Measurements from ENCODE around the gene RFC2.
"Not testable (repeated sequence)": the region's sequence is repeated elsewhere in the genome, so short reads cannot be mapped to it uniquely, and the experiment has no call there.

Gene RFC2

GRCh38 chr7:74216361-74216761 lies 37.8 kb downstream of the RFC2 start:
- no peak for FAIRE-seq

DNA sequence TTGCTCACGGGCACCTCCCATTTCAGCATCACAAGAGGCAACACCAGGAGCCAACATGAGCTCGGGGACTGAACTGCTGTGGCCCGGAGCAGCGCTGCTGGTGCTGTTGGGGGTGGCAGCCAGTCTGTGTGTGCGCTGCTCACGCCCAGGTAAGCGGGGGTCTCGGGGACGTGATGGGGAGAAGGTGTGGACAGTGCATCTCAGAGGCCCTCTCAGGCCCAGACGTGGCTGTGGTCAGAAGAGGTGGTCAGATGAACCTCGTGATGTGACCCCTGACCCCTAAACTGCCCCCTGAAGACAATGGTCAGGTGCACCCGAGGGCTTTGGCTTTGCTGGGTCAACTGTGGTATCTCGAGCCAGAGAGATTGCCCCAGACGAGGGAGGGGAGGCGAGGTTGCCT lies 38.3 kb downstream of the RFC2 start:
- no peak for FAIRE-seq

GRCh38 chr7:74214816-74215630 lies 39.2 kb downstream of the RFC2 start:
- FAIRE-seq: no peak

GRCh38 chr7:74212661-74213060 lies 41.5 kb downstream of the RFC2 start:
- no peak for FAIRE-seq

GRCh38 chr7:74208241-74208640 lies 46.0 kb downstream of the RFC2 start:
- FAIRE-seq: not testable (repeated sequence)

GRCh38 chr7:74207586-74207985 lies 46.6 kb downstream of the RFC2 start:
- no peak for FAIRE-seq

DNA sequence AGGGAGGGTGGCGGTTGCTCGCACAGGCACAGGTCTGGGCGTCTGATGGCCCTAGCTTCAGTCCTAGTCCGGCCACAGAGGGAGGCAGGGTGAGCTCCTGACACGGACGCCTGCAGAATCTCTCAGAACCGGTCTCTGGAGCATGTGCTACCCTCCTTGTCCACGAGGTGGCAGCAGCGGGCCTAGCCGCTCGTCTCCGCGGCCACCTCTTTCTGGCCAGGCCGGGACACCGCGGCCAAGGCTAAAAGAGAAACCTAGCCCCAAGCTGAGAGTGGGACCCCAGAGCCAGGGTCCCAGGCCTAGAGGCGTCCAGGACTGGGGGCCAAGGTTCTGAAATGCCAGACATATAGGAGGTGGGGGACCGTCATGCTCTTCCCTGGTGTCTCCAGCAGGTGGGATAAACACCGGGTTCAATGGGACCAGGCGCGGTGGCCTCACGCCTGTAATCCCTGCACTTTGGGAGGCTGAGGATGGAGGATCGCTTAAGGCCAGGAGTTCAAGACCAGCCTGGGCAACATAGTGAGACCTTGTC lies 47.5 kb downstream of the RFC2 start:
- no peak for FAIRE-seq

- FAIRE-seq: not testable (repeated sequence)
Observed at GRCh38 chr7:74206052-74206451, 48.1 kb downstream of the RFC2 start.

DNA sequence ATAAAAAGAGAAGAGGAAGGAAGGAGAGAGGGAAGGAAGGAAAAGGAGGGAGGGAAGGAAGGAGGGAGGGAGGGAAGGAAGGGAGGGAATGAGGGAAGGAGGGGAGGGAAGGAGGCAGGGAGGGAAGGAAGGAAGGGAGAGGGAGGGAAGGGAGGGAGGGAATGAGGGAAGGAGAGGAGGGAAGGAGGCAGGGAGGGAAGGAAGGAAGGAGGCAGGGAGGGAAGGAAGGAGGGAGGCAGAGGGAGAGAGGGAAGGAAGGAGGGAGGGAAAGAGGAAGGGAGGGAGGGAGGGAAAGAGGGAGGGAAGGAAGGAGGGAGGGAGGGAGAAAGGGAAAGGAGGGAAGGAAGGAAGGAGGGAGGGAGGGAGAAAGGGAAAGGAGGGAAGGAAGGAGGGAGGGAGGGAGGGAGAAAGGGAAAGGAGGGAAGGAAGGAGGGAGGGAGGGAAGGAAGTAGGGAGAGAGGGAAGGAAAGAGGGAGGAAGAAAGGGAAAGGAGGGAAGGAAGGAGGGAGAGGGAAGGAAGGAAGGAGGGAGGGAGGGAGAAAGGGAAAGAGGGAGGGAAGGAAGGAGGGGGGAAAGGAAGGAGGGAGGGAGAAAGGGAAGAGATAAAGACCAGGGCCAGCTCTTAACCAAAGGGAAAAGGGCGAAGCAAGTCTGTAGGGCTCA lies 50.1 kb downstream of the RFC2 start:
- no peak for FAIRE-seq

DNA sequence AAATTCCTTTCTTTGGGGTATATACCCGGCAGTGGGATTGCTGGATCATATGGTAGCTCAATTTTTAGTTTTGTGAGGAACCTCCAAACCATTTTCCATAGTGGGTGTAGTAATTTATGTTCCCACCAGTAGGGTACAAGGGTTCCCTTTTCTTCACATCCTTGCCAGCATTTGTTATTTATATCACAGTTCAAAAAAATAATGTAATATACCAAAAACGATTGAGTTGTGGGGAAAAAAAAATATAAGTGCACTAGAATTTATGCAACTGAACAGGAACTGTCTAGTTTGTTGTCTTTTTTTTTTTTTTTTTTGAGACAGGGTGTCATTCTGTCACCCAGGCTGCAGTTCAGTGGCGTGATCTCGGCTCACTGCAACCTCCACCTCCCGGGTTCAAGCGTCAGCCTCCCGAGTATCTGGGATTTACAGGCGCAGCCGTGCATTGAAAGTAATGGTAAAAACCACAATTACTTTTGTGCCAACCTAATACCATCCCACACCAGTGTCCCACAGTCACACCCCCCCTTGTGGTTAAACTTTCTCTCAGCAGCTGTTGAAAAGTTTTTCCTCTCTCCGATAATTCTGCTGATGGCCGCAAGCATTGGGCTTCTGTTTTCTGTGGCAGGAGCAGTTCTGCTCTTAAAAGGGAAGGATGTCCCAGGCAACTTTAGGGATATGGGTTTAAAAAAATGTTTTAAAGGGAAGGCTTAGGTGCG lies 51.2 kb downstream of the RFC2 start:
- no peak for FAIRE-seq

DNA sequence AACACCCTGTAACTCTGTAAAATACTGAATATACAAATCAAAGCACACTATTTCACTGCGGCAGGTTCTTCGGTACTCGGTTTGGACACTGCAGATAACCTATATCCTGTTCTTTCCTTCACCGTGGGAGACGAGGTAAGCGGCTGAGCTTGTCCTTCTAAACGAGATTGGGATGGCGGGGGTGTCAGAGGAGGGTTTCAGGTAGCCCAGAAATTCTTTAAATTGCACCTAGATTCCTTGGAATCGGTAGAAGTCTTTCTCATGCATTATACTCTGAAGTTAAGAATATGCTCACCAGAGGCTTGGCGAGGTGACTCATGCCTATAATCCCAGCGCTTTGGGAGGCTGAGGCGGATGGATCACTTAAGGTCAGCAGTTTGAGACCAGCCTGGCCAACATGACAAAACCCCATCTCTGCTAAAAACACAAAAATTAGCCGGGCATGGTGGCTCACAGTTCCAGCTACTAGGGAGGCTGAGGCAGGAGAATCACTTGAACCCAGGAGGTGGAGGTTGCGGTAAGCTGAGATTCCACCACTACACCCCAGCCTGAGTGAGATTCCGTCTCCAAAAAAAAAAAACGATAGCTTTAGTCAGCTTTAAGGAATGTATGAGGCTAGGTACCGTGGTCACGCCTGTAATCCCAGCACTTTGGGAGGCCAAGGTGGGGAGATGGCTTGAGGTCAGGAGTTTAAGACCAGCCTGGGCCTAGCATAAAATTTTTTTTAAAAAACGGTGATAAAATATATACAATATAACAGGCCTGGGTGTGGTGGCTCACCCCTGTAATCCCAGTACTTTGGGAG lies 54.4 kb downstream of the RFC2 start:
- no peak for FAIRE-seq

- FAIRE-seq: no peak
Observed at GRCh38 chr7:74197449-74198124, 56.6 kb downstream of the RFC2 start.

DNA sequence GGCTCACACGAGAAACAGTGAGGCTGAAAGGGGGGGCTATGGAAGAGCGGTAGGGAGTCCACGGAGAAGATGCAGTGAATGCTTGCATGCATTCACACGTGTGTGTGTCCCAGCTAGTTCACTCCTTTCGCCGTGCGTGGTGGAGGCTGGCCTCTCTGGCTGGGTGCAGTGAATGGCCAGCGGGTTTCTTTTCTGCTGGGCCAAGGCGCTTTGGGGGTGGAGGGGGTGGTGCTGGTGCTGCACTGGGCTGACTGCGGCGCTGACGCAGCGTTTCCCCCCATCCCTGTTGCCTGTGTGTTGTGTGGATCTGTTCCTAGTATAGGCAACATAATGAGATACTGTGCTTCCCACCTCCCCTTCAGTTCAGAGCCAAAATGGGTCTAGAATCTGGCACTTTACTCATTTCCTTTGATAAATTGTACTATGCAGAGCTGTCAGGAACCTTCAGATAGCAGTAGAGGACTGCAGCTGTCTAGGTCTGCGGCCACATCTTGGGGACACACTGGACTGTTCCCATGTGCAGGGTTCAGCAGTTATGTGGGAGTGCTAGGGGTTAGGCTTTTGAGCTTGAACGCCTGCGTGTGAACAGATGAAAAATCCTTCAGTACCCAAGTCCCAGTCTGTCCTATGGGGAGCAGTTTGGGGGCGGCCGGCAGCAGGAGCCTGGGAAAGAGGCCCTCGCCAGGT lies 58.1 kb downstream of the RFC2 start:
- FAIRE-seq: not testable (repeated sequence)

- not testable (repeated sequence) for FAIRE-seq
Observed at GRCh38 chr7:74195139-74195860, 58.9 kb downstream of the RFC2 start.

GRCh38 chr7:74194686-74195085 lies 59.5 kb downstream of the RFC2 start:
- FAIRE-seq: no peak

GRCh38 chr7:74193913-74194312 lies 60.3 kb downstream of the RFC2 start:
- FAIRE-seq: no peak

- no peak for FAIRE-seq
Observed at GRCh38 chr7:74193054-74193453, 61.1 kb downstream of the RFC2 start.

GRCh38 chr7:74191231-74191630 lies 63.0 kb downstream of the RFC2 start:
- no peak for FAIRE-seq

DNA sequence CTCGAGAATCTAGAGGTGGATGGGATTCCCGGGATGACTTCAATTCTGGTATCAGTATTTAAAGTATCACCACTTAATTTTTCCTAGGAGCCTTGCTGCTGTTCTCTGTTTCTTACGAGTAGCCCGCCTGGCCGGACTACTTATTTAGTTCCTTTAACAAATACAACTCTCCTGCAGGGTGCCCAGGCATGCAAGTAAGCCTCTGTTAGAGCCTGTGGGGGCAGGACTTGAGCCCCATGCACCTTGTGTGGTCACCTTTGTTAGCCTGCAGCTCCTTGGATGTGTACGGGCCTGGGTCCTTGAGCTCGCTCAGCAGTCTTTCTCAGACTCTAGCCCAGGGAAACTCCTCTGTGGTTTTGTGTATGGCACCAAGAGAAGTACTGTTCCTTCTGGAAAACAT lies 63.9 kb downstream of the RFC2 start:
- FAIRE-seq: no peak

DNA sequence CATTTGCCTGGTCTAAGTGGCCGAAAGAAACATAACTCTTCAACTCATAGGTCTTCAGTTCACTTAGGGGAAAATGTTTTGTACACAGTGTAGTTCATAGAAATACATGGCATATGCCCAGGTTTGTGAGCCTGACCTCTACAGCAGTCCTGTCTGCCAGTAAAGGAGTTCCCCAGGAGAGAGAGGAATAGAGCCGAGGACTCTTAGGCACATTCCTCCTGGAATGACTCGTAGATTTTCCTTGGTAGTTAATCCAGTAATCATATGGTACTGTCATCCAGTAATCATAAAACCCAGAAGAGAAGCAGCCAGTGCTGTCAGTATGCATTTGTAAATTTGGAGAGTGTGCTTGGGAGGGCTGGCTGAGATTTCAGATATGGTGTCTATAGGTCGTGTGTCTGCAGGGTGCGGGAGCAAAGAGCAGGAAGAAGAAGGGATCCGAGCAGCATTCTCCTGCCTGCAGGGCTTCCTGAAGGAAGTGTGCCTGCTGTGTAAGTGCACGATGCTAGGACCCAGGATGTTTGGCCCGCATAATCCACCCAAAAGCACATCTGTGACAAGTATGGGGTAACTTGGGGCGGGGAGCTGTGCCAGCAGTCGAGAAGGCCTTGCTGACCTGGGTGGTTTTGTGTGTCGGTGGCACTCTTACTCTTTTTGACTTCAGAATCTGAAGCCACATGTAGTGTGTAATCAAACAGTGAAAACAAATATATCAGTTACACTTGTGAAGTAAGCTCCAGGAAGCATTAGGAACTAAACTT lies 66.1 kb downstream of the RFC2 start:
- FAIRE-seq: no peak
